Measurements from ENCODE around the gene MEAF6. TPM values are rescaled to one million over a fixed set of nuclear protein-coding genes. Genes with fewer than 3 reads are reported as not detected.
"Not testable (repeated sequence)": the region's sequence is repeated elsewhere in the genome, so short reads cannot be mapped to it uniquely, and the experiment has no call there.

Gene MEAF6
- 42.9 TPM for polyA plus RNA-seq (2013, experiment 1 of 2)
- polyA plus RNA-seq (2013, experiment 2 of 2): 44.9 TPM

DNA sequence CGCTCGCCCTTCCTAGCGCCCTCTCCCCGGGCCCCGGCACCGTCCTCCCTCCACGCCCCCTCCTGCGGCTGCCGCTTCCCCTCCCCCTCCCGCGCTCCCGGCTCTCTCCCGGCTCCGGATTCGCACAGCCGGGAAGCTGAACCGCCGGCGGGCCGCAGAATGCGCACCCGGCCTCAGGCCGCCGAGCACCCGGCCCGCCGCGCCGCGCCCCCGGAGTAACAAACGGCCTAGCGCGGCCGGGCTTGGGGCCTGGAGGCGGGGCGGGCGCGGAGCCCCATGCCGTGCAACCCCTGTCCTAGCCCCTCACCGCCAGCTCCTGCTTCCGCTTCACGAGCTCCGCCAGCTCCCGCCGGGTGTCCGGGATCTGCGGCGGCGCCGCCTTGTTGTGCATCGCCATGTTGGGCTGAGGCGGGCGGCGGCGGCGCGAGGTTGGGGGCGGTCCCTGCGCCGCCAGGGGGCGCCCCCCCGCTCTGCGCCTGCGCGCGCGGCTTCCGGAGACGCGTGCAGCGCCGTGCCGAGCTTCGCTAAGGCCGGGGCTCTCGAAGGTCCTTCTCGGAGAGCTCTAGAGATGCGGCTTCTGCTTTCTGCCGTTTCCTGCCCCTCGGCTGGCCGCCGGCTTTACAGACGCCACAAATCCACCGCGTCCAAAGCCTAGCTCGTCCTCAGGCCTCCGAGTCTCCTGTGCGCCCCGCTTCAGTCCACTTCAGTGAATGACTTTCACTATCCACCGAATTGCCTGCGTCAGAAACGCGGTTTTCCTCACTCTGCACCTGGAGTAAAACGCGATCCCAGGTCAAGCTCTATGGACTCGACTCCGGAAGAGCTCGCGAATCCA lies at the start of gene MEAF6:
Gene MEAF6, minus strand, starts transcription at position 417 of the 835 bp plus-strand sequence. Its CDS starts 20 bp downstream, at position 397.
- H3K4me2 ChIP-seq (ENCODE audit: low read length): peak within 1 kb of the TSS; percentile 84
- no CpG with 5 or more reads among the region's 100 CpGs for WGBS (ENCODE audit: extremely low coverage, insufficient coverage, low lambda C conversion rate)
- H3K9ac ChIP-seq (ENCODE audit: low read length): peak within 1 kb of the TSS; percentile 91

DNA sequence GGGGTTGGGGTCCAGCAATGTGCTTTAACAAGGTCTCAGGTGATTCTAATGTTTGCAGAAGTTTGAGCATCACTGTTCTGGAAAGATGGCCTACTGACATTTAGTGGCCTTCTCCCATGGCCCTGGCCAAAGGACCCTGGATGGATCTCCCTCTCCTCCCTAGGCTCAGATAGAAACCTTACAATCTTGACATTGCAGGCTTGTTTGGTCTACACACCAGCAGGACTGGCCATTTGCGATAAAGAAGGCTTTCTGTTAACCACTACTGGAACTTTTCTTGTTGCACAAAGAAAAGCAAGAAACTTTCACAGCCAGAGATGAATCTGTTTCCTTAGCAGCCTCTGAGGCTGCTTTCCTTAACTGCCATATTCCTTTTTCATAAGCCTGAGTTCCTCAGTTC lies 48.4 kb upstream of the MEAF6 start:
- Histone ChIP-seq H3K4me2 (ENCODE audit: low read length) (no peak overlapping the region), H3K56ac (ENCODE audit: low read length) (no peak overlapping the region), H3K4me1 (ENCODE audit: control insufficient read depth, low read depth, low read length) (no peaks in the 10 kb centered on the region), H3K79me2 (ENCODE audit: control insufficient read depth, insufficient read depth, low read length) (no peaks in the 10 kb centered on the region), H2BK120ac (ENCODE audit: low read depth, low read length) (no peak overlapping the region), H2AK5ac (ENCODE audit: low read length) (no peak overlapping the region), H3K4me3 (ENCODE audit: low read length) (no peak overlapping the region), H3K27me3 (ENCODE audit: insufficient read depth, low read length, poor library complexity) (no peaks in the 10 kb centered on the region), H2BK5ac (ENCODE audit: low read length) (no peak overlapping the region), H3K4ac (ENCODE audit: low read depth, low read length) (no peak overlapping the region), H3K79me1 (ENCODE audit: low read length) (no peaks in the 10 kb centered on the region), H4K5ac (ENCODE audit: low read length) (no peak overlapping the region), H3K9ac (ENCODE audit: low read length) (no peak overlapping the region), H3K36me3 (ENCODE audit: control insufficient read depth, insufficient read depth, low read length) (peaks cover 11% of the 10 kb centered on the region), H3K23ac (ENCODE audit: low read length) (no peak overlapping the region), H3K18ac (ENCODE audit: low read length) (no peak overlapping the region), H2BK15ac (replicated peaks; ENCODE audit: low read depth) (no peak overlapping the region), H3K27ac (ENCODE audit: low read depth, low read length) (no peak overlapping the region), H4K8ac (ENCODE audit: low read depth, low read length) (no peak overlapping the region)
- WGBS (ENCODE audit: extremely low coverage, insufficient coverage, low lambda C conversion rate): no CpG with 5 or more reads among the region's 1 CpG
- no peak for DNase-seq

More for the DNA sequence above, at the start of gene MEAF6:
- H3K79me2 ChIP-seq (ENCODE audit: control insufficient read depth, insufficient read depth, low read length): no peaks in the 10 kb centered on the region
- H2BK15ac ChIP-seq (replicated peaks; ENCODE audit: low read depth): peak within 1 kb of the TSS; percentile 15
- H3K4me1 ChIP-seq (ENCODE audit: control insufficient read depth, low read depth, low read length): peaks cover 3% of the 10 kb centered on the region
- no peaks in the 10 kb centered on the region for H3K27me3 ChIP-seq (ENCODE audit: insufficient read depth, low read length, poor library complexity)
- H3K23ac ChIP-seq (ENCODE audit: low read length): peak within 1 kb of the TSS; percentile 34
- DNase-seq: peak; percentile 90
- H3K4me3 ChIP-seq (ENCODE audit: low read length): peak within 1 kb of the TSS; percentile 80
- H2BK120ac ChIP-seq (ENCODE audit: low read depth, low read length): no peak within 1 kb of the TSS
- H4K5ac ChIP-seq (ENCODE audit: low read length): no peak within 1 kb of the TSS
- peak within 1 kb of the TSS; percentile 97 for H3K56ac ChIP-seq (ENCODE audit: low read length)
- H2AK5ac ChIP-seq (ENCODE audit: low read length): no peak within 1 kb of the TSS
- no peak within 1 kb of the TSS for H2BK5ac ChIP-seq (ENCODE audit: low read length)
- H3K27ac ChIP-seq (ENCODE audit: low read depth, low read length): peak within 1 kb of the TSS; percentile 86
- peak within 1 kb of the TSS; percentile 94 for H3K18ac ChIP-seq (ENCODE audit: low read length)
- H3K36me3 ChIP-seq (ENCODE audit: control insufficient read depth, insufficient read depth, low read length): no peaks in the 10 kb centered on the region
- H4K8ac ChIP-seq (ENCODE audit: low read depth, low read length): no peak within 1 kb of the TSS
- H3K4ac ChIP-seq (ENCODE audit: low read depth, low read length): peak within 1 kb of the TSS; percentile 90
- peaks cover 3% of the 10 kb centered on the region for H3K79me1 ChIP-seq (ENCODE audit: low read length)

DNA sequence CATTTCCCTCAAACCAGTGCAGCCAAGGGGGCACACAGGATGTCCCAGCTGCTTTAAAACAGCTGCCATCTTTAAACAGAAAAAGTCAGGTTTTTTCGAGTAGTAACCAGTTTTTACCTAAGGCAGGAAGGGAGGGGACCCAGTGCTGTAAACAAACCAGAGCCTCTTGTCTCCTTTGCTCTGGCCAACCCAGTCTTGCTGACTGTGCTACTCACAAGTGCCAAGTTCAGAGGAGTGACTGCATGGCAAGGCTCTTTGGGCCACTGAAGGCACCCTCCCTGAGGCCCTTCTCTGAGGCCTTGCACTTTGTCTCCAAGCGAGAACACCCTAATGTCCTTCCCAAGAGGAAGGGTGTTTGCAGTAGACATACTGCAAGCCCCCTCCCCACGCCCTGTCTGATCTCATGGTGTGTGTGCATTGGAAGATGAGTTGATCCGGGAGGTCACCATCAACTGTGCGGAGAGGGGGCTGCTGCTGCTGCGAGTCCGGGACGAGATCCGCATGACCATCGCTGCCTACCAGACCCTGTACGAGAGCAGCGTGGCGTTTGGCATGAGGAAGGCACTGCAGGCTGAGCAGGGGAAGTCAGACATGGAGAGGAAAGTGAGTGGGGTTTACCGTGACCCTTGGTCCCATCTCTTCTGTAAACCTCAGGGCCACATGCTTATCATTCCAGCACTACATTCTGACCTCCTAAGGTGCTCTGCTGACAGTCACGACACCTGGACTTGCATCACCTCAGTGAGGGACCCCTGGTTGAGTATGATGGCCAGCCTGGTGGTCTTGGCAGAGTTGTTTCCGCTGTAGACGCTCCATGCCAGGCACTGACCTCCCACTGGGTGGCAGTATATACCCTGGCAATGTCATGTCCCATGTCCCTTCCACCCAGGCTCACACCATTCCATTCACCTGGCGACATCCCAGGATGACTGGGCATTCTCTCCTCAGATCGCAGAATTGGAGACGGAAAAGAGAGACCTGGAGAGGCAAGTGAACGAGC lies 46.9 kb upstream of the MEAF6 start:
- DNase-seq: peak; percentile 64
- Histone ChIP-seq H3K18ac (ENCODE audit: low read length) (no peak overlapping the region), H3K9ac (ENCODE audit: low read length) (no peak overlapping the region), H2AK5ac (ENCODE audit: low read length) (no peak overlapping the region), H3K79me2 (ENCODE audit: control insufficient read depth, insufficient read depth, low read length) (no peaks in the 10 kb centered on the region), H2BK120ac (ENCODE audit: low read depth, low read length) (no peak overlapping the region), H3K23ac (ENCODE audit: low read length) (no peak overlapping the region), H3K4me2 (ENCODE audit: low read length) (no peak overlapping the region), H3K56ac (ENCODE audit: low read length) (no peak overlapping the region), H3K27ac (ENCODE audit: low read depth, low read length) (no peak overlapping the region), H2BK15ac (replicated peaks; ENCODE audit: low read depth) (no peak overlapping the region), H3K36me3 (ENCODE audit: control insufficient read depth, insufficient read depth, low read length) (peaks cover 5% of the 10 kb centered on the region), H2BK5ac (ENCODE audit: low read length) (no peak overlapping the region), H3K4ac (ENCODE audit: low read depth, low read length) (no peak overlapping the region), H4K5ac (ENCODE audit: low read length) (no peak overlapping the region), H3K79me1 (ENCODE audit: low read length) (no peaks in the 10 kb centered on the region), H3K4me3 (ENCODE audit: low read length) (no peak overlapping the region), H4K8ac (ENCODE audit: low read depth, low read length) (no peak overlapping the region), H3K4me1 (ENCODE audit: control insufficient read depth, low read depth, low read length) (peaks cover 3% of the 10 kb centered on the region), H3K27me3 (ENCODE audit: insufficient read depth, low read length, poor library complexity) (no peaks in the 10 kb centered on the region)
- no CpG with 5 or more reads among the region's 21 CpGs for WGBS (ENCODE audit: extremely low coverage, insufficient coverage, low lambda C conversion rate)

DNA sequence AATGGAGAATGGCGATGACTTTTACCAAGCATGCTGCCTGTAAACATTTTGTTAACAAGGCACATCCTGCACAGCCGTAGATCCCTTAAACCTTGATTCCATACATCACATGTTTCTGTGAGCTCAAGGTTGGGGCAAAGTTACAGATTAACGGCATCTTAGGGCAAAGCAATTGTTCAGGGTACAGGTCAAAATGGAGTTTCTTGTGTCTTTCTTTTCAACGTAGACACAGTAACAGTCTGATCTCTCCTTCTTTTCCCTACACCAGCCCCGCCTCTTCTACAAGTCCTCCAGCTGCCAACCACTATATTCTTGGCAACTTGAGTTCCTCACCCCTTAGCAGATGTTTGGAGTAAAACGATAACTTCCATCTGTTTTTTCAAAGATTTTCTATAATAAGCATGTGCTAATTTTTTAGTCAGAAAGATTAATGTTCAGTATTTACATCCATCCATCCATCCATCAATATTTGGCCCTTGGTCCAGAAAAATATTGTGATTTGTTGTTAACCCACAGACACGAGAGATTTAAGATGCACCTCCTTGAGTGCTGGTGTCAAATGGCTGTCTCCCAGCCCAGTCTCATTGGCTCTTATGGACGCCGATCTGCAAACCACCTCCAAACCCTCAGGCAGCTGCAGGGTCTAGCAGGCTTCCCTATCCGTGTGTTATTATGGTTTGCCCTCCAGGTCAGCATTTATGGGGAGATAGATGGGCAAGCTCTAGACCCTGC lies 46.0 kb upstream of the MEAF6 start:
- H3K36me3 ChIP-seq (ENCODE audit: control insufficient read depth, insufficient read depth, low read length): no peaks in the 10 kb centered on the region
- no peaks in the 10 kb centered on the region for H3K27me3 ChIP-seq (ENCODE audit: insufficient read depth, low read length, poor library complexity)
- no peaks in the 10 kb centered on the region for H3K79me2 ChIP-seq (ENCODE audit: control insufficient read depth, insufficient read depth, low read length)
- H3K27ac ChIP-seq (ENCODE audit: low read depth, low read length): no peak overlapping the region
- no peak overlapping the region for H2BK15ac ChIP-seq (replicated peaks; ENCODE audit: low read depth)
- H3K9ac ChIP-seq (ENCODE audit: low read length): no peak overlapping the region
- H4K8ac ChIP-seq (ENCODE audit: low read depth, low read length): no peak overlapping the region
- no peak overlapping the region for H3K23ac ChIP-seq (ENCODE audit: low read length)
- H3K56ac ChIP-seq (ENCODE audit: low read length): no peak overlapping the region
- DNase-seq: no peak
- no peak overlapping the region for H3K18ac ChIP-seq (ENCODE audit: low read length)
- H2AK5ac ChIP-seq (ENCODE audit: low read length): no peak overlapping the region
- H2BK120ac ChIP-seq (ENCODE audit: low read depth, low read length): no peak overlapping the region
- no peaks in the 10 kb centered on the region for H3K79me1 ChIP-seq (ENCODE audit: low read length)
- H3K4me2 ChIP-seq (ENCODE audit: low read length): no peak overlapping the region
- no peak overlapping the region for H2BK5ac ChIP-seq (ENCODE audit: low read length)
- H3K4me3 ChIP-seq (ENCODE audit: low read length): no peak overlapping the region
- no CpG with 5 or more reads among the region's 10 CpGs for WGBS (ENCODE audit: extremely low coverage, insufficient coverage, low lambda C conversion rate)
- H4K5ac ChIP-seq (ENCODE audit: low read length): no peak overlapping the region
- no peak overlapping the region for H3K4ac ChIP-seq (ENCODE audit: low read depth, low read length)
- peaks cover 3% of the 10 kb centered on the region for H3K4me1 ChIP-seq (ENCODE audit: control insufficient read depth, low read depth, low read length)

DNA sequence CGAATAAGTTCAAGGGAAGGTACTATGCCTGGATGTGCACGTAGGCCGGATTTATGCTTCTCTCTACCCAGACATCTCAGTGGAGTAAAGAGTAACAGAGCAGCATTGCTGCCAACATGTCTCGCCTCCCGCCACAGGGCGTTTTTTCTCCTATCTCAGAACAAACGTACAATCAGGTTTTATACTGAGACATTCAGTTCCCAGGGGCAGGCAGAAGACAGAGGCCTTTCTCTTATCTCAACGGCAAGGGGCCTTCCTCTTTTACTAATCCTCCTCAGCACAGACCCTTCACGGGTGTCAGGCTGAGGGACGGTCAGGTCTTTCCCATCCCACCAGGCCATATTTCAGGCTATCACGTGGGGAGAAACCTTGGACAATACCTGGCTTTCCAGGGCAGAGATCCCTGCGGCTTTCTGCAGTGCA lies 45.4 kb upstream of the MEAF6 start:
- not testable (repeated sequence) for H2AK5ac ChIP-seq (ENCODE audit: low read length); H2BK15ac ChIP-seq (replicated peaks; ENCODE audit: low read depth); H3K4me1 ChIP-seq (ENCODE audit: control insufficient read depth, low read depth, low read length); H3K4me3 ChIP-seq (ENCODE audit: low read length); H3K18ac ChIP-seq (ENCODE audit: low read length); H3K9ac ChIP-seq (ENCODE audit: low read length); H2BK5ac ChIP-seq (ENCODE audit: low read length); H3K4me2 ChIP-seq (ENCODE audit: low read length); H4K8ac ChIP-seq (ENCODE audit: low read depth, low read length); H3K4ac ChIP-seq (ENCODE audit: low read depth, low read length); H3K79me2 ChIP-seq (ENCODE audit: control insufficient read depth, insufficient read depth, low read length); H3K27ac ChIP-seq (ENCODE audit: low read depth, low read length); DNase-seq; H3K56ac ChIP-seq (ENCODE audit: low read length); H3K36me3 ChIP-seq (ENCODE audit: control insufficient read depth, insufficient read depth, low read length); H2BK120ac ChIP-seq (ENCODE audit: low read depth, low read length); H3K27me3 ChIP-seq (ENCODE audit: insufficient read depth, low read length, poor library complexity); H3K23ac ChIP-seq (ENCODE audit: low read length); H3K79me1 ChIP-seq (ENCODE audit: low read length); H4K5ac ChIP-seq (ENCODE audit: low read length)
- no CpG with 5 or more reads among the region's 12 CpGs for WGBS (ENCODE audit: extremely low coverage, insufficient coverage, low lambda C conversion rate)

Measured in mesendoderm (in vitro differentiated cells).